NCI-H1048 (cell line): ENCODE results near the gene ATP1B1.
A peak's percentile ranks its signal among the peaks of the same experiment; 100 is the strongest.

ENCODE experiments used
- DNase-seq: peaks from one replicate; lab custom pipeline; 2025; lab: John Stamatoyannopoulos, UW

ATP1B1 gene

GRCh38 chr1:169094897-169095569 is 11.5 kb upstream of the ATP1B1 start:
- no peak for DNase-seq

GRCh38 chr1:169098380-169098779 is 8.1 kb upstream of the ATP1B1 start:
- no peak for DNase-seq

GRCh38 chr1:169099561-169099960 is 6.9 kb upstream of the ATP1B1 start:
- DNase-seq, result no peak

- no peak for DNase-seq
Measured at GRCh38 chr1:169100208-169100607, 6.3 kb upstream of the ATP1B1 start.

- DNase-seq, result no peak
Measured at GRCh38 chr1:169100651-169101088, 5.8 kb upstream of the ATP1B1 start.

GRCh38 chr1:169102567-169102966 is 3.9 kb upstream of the ATP1B1 start:
- no peak for DNase-seq

- no peak for DNase-seq
Measured at GRCh38 chr1:169103002-169103401, 3.5 kb upstream of the ATP1B1 start.

- no peak for DNase-seq
Measured at GRCh38 chr1:169103480-169103893, 3.0 kb upstream of the ATP1B1 start.

- DNase-seq, result no peak
Measured at GRCh38 chr1:169105087-169105433, 1.4 kb upstream of the ATP1B1 start.

- no peak for DNase-seq
Measured at GRCh38 chr1:169105434-169106094, 926 bp upstream of the ATP1B1 start.

GRCh38 chr1:169106921-169107602 is 572 bp downstream of the ATP1B1 start:
- DNase-seq, result no peak

- no peak for DNase-seq
Measured at GRCh38 chr1:169107603-169108208, 1.2 kb downstream of the ATP1B1 start.

- DNase-seq, result no peak
Measured at GRCh38 chr1:169108223-169108622, 1.7 kb downstream of the ATP1B1 start.

GRCh38 chr1:169108863-169109560 is 2.5 kb downstream of the ATP1B1 start:
- DNase-seq, result no peak

GRCh38 chr1:169109561-169110134 is 3.2 kb downstream of the ATP1B1 start:
- DNase-seq, result peak; percentile 90

- no peak for DNase-seq
Measured at GRCh38 chr1:169110236-169110635, 3.7 kb downstream of the ATP1B1 start.

GRCh38 chr1:169110689-169111447 is 4.4 kb downstream of the ATP1B1 start:
- DNase-seq, result no peak

- no peak for DNase-seq
Measured at GRCh38 chr1:169111472-169111871, 5.0 kb downstream of the ATP1B1 start.

- DNase-seq, result no peak
Measured at GRCh38 chr1:169112241-169112640, 5.8 kb downstream of the ATP1B1 start.

GRCh38 chr1:169113613-169114119 is 7.2 kb downstream of the ATP1B1 start:
- DNase-seq, result no peak
